PC-9 (cell line): ENCODE results near the gene ZSCAN9.

Experiments
- CTCF ChIP-seq: fragments of 200-600 bp; sonication (generic); conservative IDR thresholded peaks from 2 replicates; pipeline ENCODE4 v1.6.1; 2017; ENCODE audit warnings: mixed run types, antibody characterized with exemption, mild to moderate bottlenecking, moderate library complexity
- EZH2 ChIP-seq: fragments of 200-600 bp; sonication (generic); IDR thresholded peaks from 2 replicates; pipeline ENCODE4 v1.8.0; 2017; ENCODE audit warnings: antibody characterized with exemption, low read depth

- no peak for TF ChIP-seq CTCF
- TF ChIP-seq EZH2, result no peak
Observed at GRCh38 chr6:28245206-28245941, 20.3 kb downstream of the ZSCAN9 start.
